ENCODE measurements around the gene ZNF385D.

The ZNF385D gene

GRCh38 chr3:21673393-21673792 lies 77.6 kb downstream of the ZNF385D start:
- DNase-seq (ENCODE audit: low read depth) = no peak

GRCh38 chr3:21672303-21672702 lies 78.7 kb downstream of the ZNF385D start:
- DNase-seq (ENCODE audit: low read depth) = no peak

- DNase-seq (ENCODE audit: low read depth) = no peak
Observed at GRCh38 chr3:21670386-21670785, 80.6 kb downstream of the ZNF385D start.

GRCh38 chr3:21668012-21668411 lies 83.0 kb downstream of the ZNF385D start:
- DNase-seq (ENCODE audit: low read depth) = no peak

- DNase-seq (ENCODE audit: low read depth) = no peak
Observed at GRCh38 chr3:21665444-21666100, 85.4 kb downstream of the ZNF385D start.

GRCh38 chr3:21664996-21665395 lies 86.0 kb downstream of the ZNF385D start:
- DNase-seq (ENCODE audit: low read depth) = no peak

- DNase-seq (ENCODE audit: low read depth) = no peak
Observed at GRCh38 chr3:21662403-21662802, 88.6 kb downstream of the ZNF385D start.

GRCh38 chr3:21654662-21655061 lies 96.3 kb downstream of the ZNF385D start:
- DNase-seq (ENCODE audit: low read depth) = no peak

GRCh38 chr3:21654241-21654640 lies 96.8 kb downstream of the ZNF385D start:
- no peak for DNase-seq (ENCODE audit: low read depth)

- DNase-seq (ENCODE audit: low read depth) = no peak
Observed at GRCh38 chr3:21649519-21649918, 101.5 kb downstream of the ZNF385D start.

GRCh38 chr3:21647961-21648360 lies 103.0 kb downstream of the ZNF385D start:
- DNase-seq (ENCODE audit: low read depth) = no peak

- DNase-seq (ENCODE audit: low read depth) = no peak
Observed at GRCh38 chr3:21645121-21645897, 105.7 kb downstream of the ZNF385D start.

- DNase-seq (ENCODE audit: low read depth) = no peak
Observed at GRCh38 chr3:21644268-21644667, 106.7 kb downstream of the ZNF385D start.

GRCh38 chr3:21643752-21644151 lies 107.3 kb downstream of the ZNF385D start:
- no peak for DNase-seq (ENCODE audit: low read depth)

GRCh38 chr3:21642433-21642832 lies 108.6 kb downstream of the ZNF385D start:
- DNase-seq (ENCODE audit: low read depth) = no peak

- DNase-seq (ENCODE audit: low read depth) = no peak
Observed at GRCh38 chr3:21641959-21642358, 109.1 kb downstream of the ZNF385D start.

GRCh38 chr3:21638488-21638887 lies 112.5 kb downstream of the ZNF385D start:
- no peak for DNase-seq (ENCODE audit: low read depth)

GRCh38 chr3:21634112-21634511 lies 116.9 kb downstream of the ZNF385D start:
- no peak for DNase-seq (ENCODE audit: low read depth)

- DNase-seq (ENCODE audit: low read depth) = no peak
Observed at GRCh38 chr3:21624524-21624923, 126.5 kb downstream of the ZNF385D start.

- DNase-seq (ENCODE audit: low read depth) = no peak
Observed at GRCh38 chr3:21621181-21621651, 129.8 kb downstream of the ZNF385D start.

- DNase-seq (ENCODE audit: low read depth) = no peak
Observed at GRCh38 chr3:21620511-21621155, 130.4 kb downstream of the ZNF385D start.

GRCh38 chr3:21618695-21619094 lies 132.3 kb downstream of the ZNF385D start:
- no peak for DNase-seq (ENCODE audit: low read depth)

All from activated T-cell treated with anti-CD3 and anti-CD28 coated beads for 48 hours (primary cell).